ENCODE measurements around the gene TOR4A.

TOR4A gene

DNA sequence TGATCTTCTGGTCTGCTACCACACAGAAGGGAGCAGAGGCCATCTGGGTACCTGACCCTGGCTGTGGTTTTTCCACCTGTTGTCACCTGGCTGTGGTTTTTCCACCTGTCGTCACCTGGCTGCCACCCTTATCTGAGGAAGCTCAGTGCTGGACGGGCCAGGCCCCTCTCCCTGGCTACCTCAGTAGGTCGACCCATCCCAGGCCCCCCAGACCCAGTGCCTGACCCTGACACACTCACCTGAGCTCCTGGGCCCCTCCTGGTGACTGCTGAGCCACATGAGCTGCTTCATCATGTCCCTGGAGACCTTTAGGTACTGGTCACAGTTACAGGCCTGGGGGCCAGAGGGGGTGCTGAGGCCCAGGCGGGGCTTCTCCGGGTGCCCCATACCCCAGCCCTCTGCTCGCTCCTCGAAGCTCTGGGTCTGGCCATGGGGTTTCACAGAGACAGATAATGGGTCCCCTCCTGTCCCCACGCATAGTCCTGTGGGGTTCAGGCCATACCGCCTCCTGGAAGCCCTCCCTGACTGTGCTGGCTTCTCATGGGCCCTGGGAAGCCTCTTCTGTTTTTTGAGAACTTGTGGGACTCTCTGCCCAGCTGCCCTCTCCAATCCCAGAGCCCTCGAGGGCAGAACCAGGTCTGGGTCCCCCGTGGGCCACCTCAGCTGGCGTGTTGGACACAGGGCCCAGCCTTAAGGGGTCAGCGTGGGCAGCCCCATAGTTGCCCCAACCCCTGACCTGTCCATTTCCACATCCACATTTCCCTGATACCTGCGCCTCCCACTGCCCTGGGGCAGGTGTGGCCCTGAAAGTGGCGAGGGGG, 32.1 kb downstream of the TOR4A start:
- DNase-seq = no peak

DNA sequence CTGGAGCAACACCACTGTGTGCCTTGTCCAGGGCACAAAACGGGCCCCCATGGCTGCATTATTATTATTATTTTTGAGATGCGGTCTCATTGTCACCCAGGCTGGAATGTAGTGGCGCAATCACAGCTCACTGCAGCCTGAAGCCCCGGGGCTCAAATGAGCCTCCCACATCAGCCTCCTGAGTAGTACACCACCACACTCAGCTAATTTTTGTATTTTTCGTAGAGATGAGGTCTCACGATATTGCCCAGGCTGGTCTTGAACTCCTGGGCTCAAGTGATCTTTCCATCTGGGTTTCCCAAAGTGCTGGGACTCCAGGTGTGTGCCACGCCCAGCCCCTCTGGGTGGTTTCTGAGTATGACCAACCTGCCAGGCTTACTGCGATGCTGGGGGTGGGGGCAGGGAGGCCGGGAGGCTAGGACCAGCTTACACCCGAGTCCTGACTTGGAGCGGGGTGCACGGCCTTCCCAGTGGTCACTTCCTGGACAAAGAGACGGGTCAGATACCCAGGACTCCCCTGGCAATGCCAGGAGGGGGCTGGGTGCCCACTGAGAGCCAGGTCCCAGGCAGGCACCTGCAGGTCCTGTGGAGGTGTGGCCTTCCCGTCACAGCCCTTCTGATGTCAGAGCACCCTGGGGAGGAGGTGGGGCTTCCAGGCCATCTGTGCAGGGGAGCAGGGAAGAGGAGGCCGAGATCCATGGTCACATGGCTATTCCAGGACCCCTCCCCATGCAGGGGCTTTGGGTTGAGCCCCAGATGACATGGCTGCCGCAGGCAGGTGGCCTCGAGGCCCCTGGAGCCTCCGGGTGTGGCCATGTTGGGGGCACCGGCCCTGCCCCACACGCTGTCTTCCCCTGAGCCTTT, 32.9 kb downstream of the TOR4A start:
- no peak for DNase-seq

DNA sequence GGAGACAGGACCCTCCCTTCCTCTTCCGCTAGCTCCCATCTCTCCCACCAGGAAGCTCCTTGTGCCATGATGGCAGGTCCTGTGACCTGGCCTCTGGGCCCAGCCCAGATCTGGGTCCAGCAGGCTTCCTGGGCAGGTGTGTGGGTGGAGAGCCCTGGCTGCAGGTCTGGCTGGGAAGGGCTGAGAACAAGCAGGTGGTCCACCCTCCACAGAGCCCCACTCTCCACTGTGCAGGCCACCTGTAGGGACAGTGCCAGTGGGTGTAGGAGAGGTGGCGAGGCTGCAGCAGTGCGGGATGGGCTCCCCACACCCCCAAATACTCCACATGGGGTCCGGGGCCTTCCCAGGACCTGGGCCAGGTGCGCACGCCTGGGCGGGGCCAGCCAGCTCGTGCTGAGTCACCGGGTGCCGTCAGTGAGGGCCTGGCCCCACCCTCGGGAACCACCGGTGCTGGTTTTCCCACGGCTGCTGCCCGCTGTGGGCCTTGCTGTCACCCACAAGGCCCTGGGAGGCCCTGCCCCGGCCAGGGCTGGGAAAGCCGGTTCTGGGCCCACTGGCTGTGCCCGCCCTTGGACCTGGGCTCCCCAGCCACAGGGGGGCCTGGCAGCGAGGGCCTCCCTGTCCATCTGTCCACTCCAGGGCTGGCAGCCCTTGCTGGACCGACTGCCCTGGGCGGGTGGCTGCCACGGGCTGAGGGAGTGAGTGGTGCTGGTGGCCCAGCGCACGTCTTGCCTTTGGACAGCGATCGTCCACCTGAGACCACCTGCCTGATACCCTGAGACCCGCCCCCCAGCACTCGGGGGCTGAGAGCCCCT, 33.9 kb downstream of the TOR4A start:
- DNase-seq = no peak

DNA sequence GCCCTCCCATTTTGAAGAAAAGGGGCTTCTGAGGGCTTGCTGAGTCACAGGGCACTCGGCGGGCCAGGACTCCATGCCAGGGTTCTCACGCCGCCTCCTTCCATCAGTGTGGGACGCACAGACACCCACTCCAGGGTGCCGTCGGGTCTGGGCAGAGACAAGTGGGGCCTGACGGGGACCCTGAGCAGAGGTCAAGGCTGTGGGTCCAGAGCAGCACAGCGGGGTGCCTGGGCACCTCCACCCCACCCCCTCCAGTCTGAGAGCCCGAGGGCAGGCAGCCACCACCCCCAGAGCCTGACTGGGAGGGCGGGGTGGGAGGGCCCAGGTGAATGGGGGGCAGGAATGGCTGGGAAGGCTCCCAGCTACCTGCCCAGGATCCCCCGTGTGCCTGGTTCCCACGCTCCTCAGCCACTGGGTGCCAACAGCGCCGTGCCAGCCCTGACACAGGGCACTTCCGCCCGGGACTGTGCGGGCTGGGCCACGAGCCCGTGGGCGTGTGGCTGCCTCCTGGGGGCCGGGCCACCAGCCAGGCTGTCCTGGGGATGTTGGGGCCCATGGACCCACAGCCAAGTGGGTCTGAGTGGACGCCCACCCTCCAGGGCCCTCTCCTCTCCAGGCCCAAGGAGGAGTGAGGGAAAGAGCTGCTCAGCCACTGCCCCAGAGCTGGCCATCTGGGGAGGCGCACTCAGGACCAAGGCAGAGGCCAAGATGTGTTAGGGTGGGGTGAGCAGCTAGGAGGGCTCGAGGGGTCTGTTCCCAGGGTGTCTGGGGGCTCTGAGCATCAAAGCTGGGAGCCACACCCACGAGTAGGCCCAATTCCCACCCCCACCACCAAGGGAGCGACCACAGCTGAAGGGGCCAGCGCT, 34.7 kb downstream of the TOR4A start:
- no peak for DNase-seq

DNA sequence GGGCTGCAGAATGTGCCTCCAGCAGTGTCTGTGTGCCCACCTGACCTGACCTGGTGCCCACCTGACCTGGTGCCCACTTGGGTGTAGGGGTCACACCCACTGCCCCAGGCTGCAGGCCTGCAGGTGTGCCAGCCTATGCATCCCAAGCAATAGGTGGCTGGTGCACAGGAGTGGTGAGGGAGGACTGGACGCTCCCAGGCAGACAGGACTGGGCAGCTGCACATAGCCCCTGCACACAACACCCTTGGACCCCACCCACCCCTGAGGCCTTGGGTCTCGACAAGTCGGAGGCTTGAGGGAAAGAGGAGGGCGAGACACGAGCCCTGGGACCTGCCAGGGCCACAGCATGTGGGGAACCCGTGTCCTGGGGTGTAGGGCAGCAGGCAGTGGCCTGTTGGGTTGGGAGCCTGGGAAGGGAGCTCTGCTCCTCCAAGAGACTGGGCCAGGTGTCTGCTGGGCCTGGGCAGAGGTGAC, 35.4 kb downstream of the TOR4A start:
- DNase-seq = no peak

DNA sequence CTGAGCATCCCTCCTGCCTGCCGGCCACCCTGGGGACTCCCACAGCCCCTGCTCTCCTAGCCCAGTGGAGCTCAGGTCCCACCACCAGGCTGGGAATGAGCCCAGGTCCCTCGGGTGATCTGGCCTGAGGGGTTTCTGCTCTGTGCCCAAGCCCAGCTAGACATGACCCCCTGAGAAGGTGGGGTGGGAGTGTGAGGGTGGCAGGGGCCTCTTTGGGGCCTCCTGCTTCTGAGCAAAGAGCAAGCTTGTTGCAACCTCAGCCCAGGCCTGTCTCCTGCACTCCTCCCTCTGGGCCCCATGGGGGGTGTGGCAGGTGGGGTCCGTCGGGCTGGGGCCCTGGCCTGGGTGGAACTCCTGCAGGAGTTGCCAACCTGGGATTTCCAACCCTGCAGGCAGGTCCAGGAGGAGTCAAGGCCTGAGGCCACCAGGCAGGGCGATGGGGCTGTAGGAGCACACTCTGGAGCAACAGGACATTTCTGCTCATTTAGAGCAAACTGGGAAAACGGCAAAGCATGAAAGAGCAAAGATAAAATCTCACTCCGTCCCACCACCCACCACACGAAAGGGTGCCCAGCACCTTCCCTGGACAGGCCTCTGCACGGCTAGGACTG, 35.9 kb downstream of the TOR4A start:
- no peak for DNase-seq

DNA sequence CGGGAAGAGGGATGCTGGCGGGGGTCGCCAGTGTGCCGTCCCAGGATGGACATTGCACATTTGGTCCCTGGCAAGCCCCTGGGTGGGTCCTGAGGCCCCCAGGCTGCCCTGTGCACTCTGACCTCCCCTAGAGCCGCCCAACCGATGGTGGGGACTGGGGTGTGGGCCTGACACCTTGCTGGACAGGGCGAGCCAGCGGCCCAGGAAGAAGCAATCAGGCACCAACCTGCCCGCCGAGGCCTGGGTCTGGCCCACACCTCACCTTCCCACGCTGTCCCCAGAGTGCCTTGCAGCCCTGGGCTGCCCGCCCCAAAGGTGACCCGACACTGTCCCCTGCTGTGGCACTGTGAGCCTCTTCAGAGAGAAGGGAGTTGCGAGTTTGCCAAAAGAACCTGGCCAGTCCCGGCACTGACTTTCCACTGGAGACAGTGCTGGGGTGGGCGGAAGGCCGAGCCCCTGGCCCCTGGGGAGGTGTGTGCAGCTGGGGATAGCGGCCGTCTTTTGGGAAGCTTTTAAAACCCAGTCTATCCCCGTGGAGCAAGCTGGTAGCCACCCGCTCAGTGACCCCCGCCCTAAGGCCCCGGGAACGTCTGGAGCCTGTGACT, 36.5 kb downstream of the TOR4A start:
- DNase-seq = no peak

DNA sequence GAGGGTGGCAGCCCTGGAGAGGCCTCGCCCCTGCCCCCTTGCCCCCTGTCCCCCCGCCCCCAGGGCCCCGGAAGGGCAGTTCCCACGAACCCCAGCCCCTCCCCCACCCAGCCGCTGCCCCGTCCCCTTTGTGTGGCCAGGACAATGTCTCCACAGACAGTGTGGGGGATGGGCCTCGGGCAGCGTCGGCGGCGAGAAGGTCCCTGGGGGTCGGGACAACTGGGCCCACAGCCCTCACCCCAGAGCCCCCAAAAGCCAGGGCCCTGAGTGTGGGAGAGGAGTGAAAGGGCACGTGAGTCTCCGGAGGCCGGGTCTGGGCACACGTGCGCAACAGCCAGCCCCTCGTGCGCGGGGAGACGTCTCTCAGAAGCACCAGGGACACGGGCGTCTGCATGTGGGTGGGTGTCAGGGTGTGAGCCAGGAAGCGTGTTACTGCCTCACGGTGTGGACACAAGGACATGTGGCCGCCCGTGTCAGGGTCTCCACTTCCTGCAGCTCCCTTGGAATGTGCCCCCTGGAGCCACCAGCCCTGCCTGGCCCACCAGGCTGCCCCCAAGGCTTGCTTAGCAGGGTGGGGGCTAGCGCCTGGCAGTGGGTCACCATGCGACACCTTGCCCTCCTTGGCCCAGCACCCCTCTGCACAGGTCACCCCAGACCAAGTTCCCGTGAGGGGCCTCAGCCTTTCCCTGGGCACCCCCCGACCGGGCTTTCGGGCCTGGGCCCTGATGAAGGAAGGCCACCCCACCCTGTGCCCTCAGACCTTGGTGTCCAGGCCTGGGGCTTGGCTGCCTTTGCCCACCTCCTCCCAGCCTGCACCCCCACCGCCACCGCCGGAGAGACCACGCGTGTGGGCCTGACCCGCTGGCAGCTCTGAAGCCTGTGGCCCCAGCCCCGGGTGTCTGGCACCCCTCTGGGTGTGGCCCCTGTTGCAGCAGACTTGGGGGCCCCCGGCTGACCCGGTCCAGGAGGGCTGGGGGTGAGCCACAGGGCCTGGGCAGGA, 37.3 kb downstream of the TOR4A start:
- no peak for DNase-seq

DNA sequence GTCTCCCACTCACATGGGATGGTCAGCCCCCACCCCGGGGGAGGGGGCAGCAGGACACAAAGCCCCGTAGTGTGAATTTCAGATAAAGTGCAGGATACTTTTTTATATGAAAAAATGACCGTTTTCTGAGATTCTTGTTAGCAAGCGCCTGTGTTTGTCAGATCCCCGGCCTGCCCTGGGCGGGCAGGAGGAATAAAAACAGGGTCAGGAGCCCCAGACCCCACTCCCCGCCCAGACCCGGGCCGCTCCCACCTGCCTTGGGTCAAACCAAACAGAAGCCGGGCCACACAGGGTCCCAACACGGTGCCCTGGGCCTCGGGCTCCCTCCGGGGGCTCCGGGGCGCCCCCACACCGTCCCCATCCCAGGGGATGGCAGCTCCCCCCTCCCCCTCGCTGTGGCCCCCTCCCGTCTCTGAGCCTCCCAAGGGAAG, 38.1 kb downstream of the TOR4A start:
- DNase-seq = no peak

DNA sequence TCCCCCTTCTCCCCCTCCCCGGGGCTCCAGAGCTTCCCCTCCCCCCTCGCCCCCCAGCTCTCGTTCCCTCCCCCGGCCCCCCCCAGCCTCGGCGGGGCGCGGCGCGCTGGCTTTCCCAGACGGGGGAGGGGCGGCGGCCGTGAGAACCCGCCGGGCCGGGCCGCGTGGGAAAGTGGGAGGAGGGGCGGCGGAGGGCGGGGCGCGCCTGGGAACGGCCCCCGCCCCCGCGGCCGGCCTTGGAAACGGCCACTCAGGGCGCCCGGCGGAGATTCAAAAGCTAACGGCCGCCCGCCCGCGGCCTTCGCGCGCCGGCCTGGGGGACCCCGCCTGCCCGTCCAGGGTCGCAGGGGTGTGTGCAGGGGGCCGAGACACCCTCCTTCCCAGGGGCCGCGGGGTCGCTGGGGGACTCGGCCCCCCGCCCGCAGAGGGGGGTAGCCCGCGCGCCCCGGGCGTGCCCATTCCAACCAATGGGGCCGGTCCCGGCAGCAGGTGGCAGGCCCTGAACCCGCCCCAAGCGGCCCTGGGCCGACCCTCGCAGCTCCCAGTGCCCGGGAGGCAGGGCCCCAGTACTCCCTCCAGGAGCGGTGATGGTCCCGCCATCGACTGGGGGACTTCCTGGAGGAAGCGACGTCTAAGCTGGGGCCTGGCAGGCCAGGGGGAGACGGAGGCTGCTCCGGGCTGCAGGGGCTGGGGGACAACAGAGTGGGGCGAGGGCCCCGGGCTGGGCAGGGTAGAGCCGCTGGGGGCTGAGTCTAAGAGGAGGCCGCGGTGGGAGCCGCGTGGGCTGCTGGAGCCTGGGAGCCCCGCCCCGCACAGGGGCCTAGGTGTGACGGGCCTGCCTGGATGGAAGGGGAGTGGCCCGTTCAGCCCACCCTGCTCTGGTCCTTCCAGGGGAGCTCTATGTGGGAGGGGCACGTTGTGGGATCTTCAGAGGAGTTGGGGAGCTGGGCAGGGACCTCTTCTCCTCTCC, 38.8 kb downstream of the TOR4A start:
- DNase-seq = no peak

DNA sequence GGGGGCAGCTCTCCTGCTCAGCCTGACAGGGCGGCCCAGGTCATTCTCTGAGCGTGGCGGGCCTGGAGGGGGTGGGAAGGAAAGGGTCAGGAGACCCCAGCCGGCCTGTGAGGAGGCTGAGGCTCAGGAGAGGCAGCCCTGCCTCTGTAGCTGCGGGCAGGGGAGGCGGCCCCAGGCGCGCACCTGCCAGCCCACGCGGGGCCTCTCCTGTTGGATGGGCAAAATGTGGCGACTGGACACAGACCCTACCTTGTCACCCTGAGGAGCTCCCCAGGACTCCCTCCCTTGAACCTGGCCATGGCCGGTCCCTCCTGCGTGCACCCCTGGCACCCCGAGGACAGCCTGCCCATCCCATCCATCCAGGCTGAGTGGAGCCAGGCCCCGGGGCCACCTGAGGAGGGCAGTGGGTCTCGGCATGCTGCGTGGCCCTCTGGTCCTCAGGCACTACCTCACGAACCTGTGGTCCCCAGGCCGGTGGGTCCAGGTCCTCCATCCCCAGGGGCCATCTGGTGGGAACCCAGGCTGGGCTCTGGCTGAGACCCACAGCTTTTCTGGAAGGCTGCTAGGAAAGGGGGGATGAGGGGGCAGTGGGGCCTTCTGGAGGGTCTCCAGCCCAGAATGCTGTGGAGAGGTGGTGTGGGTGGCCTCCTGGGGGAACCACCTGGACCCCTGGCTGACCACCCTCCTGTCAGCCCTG, 39.6 kb downstream of the TOR4A start:
- no peak for DNase-seq

DNA sequence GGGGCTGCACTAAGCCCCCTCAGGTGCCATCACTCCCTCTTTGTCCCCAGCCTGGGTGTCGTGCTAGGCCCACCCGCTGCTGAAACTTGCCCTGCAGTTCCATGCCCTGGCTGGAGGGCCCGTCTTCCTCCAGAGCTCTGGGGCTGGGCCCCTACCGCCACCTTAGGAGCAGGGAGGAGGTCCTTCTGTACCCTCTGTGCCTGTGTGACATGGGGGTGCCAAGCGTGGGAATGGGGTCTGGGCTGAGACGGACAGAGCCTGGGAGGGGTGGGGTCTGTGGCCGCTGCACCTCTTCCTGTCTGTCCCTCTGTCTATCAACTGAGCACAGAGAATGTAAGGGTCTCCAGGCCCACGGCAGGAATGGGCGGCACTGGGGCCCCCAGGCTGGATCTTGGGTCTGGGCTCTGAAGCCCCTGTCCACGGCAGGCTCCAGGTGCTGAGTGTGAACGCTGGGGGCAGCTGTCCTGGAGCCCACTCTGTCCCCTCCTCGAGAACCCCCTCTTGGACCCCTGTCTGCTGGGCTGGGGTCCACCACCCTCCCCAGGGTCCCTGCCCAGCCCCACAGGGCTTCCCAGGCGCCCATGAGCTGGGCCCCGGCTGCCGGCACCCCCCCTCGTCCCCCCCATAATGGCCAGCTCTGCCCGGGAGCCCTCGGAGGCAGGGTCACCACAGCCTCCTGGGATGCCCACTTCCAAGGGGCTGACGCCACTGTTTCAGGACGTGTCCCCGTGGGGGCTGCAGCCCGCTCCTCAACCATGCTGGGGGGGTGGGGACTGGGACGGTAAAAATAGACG, 40.4 kb downstream of the TOR4A start:
- DNase-seq = no peak

DNA sequence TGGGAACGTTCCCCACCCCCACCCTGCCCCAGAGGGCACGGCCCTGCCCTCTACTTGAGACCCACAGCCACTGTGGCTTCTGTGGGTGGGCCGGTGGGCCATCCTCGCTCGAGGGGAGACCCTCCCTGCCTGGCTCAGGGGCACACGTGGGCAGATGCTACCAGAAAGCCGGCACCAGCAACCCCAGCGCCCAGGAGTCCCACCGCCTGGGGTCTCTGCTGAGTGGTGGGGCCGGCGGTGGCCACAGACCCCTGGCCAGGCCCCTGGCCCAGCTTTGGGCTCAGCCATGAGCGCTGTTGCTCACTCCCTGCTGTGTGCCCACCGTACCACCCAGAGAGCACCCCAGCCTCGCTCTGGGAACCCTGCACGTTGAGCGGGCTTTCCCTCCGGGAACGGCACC, 41.1 kb downstream of the TOR4A start:
- no peak for DNase-seq

DNA sequence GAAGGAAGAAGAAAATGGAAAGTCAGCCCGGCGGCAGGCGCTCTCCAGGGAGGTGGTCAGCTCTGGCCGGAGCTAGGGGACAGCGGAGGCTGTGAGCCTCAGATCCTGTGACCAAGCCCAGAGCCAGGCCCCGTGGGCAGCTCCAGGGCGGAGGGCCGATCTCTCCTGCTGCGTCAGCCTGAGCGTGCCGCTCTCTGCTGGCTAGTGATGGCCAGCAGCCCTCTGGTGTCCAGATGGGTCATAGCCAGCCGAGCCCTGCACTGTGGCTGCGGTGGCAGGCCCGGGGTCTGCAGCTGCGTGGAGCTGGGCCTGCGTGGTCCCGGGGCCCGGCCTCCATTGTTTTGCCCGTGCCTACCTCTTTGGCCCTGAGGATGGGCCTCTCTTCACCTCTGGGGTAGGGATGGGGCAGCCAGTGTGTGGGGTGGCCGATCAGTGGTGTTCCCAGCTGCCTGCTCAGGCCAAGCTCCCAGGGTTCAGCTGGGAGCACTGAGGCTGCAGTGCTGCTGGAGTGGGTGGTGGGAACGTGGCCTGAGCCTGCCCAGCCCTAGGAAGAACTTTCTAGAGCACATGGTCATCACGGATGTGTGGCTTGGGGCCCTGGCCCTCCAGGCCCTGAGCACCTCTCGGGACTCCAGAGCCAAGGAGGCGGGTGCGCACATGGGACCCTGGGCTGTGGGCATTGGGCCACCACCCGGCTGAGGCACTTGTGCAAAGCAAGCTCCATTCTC, 41.6 kb downstream of the TOR4A start:
- no peak for DNase-seq

DNA sequence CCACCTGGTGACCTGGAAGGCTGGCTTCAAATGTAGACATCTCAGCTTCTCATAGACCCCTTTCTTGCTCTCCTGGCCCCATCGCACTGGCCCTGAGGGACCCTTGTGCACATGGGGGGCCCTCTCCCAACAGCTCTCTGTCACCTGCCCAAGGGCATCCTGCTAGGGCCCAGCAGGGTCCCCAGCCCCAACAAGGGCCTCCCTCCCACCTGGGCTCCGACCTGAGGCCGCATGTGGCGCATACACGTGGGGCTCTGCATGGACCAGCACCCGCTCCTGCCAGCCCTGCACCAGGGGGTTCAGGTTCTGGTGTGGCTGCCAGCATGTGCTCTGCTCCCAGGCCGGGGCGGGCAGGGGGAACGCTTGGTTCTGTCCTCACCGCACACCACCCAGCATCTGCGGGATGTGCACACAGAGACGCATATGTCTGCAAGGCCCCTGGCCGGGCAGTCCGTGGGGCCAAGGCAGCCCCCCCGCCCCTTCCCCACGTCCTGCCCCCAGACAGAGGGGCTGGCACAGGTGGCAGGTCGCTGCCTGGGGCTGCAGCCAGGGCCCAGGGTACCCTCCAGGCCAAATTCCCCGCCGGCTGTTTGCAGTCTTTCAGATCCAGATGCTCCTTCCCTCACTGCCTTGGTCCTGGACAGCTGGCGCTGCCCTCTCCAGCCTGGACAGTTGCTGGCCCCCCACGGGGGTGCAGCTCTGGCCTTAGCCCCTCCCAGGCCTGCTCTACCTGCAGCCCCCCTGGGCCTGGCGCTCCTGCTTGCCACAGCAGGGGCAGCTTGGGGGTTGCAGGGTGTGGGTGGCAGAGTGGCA, 42.4 kb downstream of the TOR4A start:
- no peak for DNase-seq
